ENCODE measurements around the gene MRPS27.

Gene MRPS27

GRCh38 chr5:72293495-72294055 lies 26.5 kb downstream of the MRPS27 start:
- ATAC-seq (ENCODE audit: low read depth) (no peak), DNase-seq (ENCODE audit: low spot score) (no peak)
- Histone ChIP-seq H3K4me1 (ENCODE audit: insufficient read depth, poor library complexity, severe bottlenecking) (no peaks in the 10 kb centered on the region), H3K36me3 (ENCODE audit: low read depth) (peaks cover 89% of the 10 kb centered on the region), H3K27ac (ENCODE audit: poor library complexity, severe bottlenecking) (no peak overlapping the region), H3K27me3 (ENCODE audit: insufficient read depth, poor library complexity, severe bottlenecking) (no peaks in the 10 kb centered on the region), H3K9me3 (ENCODE audit: severe bottlenecking) (no peaks in the 10 kb centered on the region), H3K4me3 (ENCODE audit: severe bottlenecking) (no peak overlapping the region)
- TF ChIP-seq, protein P1, sequence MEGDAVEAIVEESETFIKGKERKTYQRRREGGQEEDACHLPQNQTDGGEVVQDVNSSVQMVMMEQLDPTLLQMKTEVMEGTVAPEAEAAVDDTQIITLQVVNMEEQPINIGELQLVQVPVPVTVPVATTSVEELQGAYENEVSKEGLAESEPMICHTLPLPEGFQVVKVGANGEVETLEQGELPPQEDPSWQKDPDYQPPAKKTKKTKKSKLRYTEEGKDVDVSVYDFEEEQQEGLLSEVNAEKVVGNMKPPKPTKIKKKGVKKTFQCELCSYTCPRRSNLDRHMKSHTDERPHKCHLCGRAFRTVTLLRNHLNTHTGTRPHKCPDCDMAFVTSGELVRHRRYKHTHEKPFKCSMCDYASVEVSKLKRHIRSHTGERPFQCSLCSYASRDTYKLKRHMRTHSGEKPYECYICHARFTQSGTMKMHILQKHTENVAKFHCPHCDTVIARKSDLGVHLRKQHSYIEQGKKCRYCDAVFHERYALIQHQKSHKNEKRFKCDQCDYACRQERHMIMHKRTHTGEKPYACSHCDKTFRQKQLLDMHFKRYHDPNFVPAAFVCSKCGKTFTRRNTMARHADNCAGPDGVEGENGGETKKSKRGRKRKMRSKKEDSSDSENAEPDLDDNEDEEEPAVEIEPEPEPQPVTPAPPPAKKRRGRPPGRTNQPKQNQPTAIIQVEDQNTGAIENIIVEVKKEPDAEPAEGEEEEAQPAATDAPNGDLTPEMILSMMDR (IDR thresholded peaks at IDR 0.05; ENCODE audit: poor library complexity, severe bottlenecking) = no peak

- Histone ChIP-seq H3K4me1 (ENCODE audit: insufficient read depth, poor library complexity, severe bottlenecking) (no peaks in the 10 kb centered on the region), H3K9me3 (ENCODE audit: severe bottlenecking) (no peaks in the 10 kb centered on the region), H3K4me3 (ENCODE audit: severe bottlenecking) (no peak overlapping the region), H3K27me3 (ENCODE audit: insufficient read depth, poor library complexity, severe bottlenecking) (no peaks in the 10 kb centered on the region), H3K36me3 (ENCODE audit: low read depth) (peaks cover 93% of the 10 kb centered on the region), H3K27ac (ENCODE audit: poor library complexity, severe bottlenecking) (no peak overlapping the region)
- DNase-seq (ENCODE audit: low spot score) = no peak
- ATAC-seq (ENCODE audit: low read depth) = no peak
- TF ChIP-seq, protein P1 (IDR thresholded peaks at IDR 0.05; ENCODE audit: poor library complexity, severe bottlenecking) = no peak
Observed at GRCh38 chr5:72292411-72292810, 27.6 kb downstream of the MRPS27 start.

DNA sequence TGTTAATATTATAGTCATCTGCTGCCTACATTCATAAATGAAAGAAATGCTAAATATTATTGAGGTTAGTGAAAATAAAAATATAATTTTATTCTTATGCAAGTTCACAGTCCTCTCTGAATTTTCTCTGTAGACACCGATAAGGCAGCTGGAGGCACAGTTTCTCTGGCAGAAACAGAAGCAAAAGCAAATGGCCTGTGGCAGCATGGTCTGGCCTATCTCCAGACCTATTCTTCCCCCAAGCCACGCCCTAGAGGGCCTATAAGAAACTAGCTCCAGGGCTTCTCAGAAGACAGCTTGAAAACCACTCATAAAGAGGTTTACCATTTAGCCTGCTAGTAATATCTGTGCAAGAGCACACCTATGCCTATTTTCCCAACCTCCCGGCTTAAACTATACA lies 28.4 kb downstream of the MRPS27 start:
- TF ChIP-seq, protein P1 (IDR thresholded peaks at IDR 0.05; ENCODE audit: poor library complexity, severe bottlenecking) = no peak
- H3K36me3 ChIP-seq (ENCODE audit: low read depth) = peaks cover 86% of the 10 kb centered on the region
- no peaks in the 10 kb centered on the region for H3K4me1 ChIP-seq (ENCODE audit: insufficient read depth, poor library complexity, severe bottlenecking)

DNA sequence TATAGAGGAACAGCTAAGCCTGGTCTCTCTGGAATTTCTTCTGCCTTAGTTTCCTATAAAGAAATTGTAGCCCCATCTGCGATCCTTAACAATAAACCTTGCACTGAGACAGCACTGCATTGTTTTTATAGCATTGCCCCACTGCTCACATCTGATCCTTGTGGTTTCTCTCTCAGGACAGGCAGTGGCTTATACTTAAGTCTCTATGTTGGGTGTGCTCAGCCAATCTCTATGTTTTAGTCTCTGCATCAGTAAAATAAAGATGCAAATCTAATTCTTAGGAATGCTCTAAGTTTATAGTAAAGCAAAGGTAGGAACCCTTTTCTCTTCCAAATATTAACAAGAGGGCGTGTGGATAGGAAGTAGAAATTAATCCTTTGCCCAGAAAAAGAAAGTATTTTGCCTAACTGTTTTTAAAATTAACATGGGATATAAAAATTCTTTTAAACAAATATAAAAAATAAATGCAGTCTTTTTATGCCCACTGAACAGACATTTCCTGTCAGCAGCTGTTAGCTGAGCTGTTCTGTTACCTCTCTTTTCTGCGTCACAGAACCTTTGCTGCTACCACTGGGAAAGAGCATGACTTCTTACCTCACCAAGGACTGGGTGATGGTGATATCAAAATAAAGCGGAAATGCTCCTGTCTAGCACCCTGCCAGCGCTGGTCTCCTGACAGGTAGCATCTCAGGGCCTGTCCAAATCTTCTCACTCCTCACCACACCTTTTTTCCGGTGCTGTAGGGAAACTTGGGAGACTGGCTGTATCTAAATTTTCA lies 29.5 kb downstream of the MRPS27 start:
- DNase-seq (ENCODE audit: low spot score) = no peak
- H3K9me3 ChIP-seq (ENCODE audit: severe bottlenecking) = no peaks in the 10 kb centered on the region
- ATAC-seq (ENCODE audit: low read depth) = no peak
- no peak overlapping the region for H3K4me3 ChIP-seq (ENCODE audit: severe bottlenecking)
- H3K36me3 ChIP-seq (ENCODE audit: low read depth) = peaks cover 86% of the 10 kb centered on the region
- TF ChIP-seq, protein P1 (IDR thresholded peaks at IDR 0.05; ENCODE audit: poor library complexity, severe bottlenecking) = no peak
- H3K4me1 ChIP-seq (ENCODE audit: insufficient read depth, poor library complexity, severe bottlenecking) = no peaks in the 10 kb centered on the region
- no peaks in the 10 kb centered on the region for H3K27me3 ChIP-seq (ENCODE audit: insufficient read depth, poor library complexity, severe bottlenecking)
- H3K27ac ChIP-seq (ENCODE audit: poor library complexity, severe bottlenecking) = no peak overlapping the region

More for the DNA sequence above, 28.4 kb downstream of the MRPS27 start:
- Histone ChIP-seq H3K9me3 (ENCODE audit: severe bottlenecking) (no peaks in the 10 kb centered on the region), H3K4me3 (ENCODE audit: severe bottlenecking) (no peak overlapping the region), H3K27ac (ENCODE audit: poor library complexity, severe bottlenecking) (no peak overlapping the region), H3K27me3 (ENCODE audit: insufficient read depth, poor library complexity, severe bottlenecking) (no peaks in the 10 kb centered on the region)
- ATAC-seq (ENCODE audit: low read depth) (no peak), DNase-seq (ENCODE audit: low spot score) (no peak)

GRCh38 chr5:72288924-72289323 lies 31.1 kb downstream of the MRPS27 start:
- Histone ChIP-seq H3K4me1 (ENCODE audit: insufficient read depth, poor library complexity, severe bottlenecking) (no peaks in the 10 kb centered on the region), H3K36me3 (ENCODE audit: low read depth) (peaks cover 70% of the 10 kb centered on the region), H3K27me3 (ENCODE audit: insufficient read depth, poor library complexity, severe bottlenecking) (no peaks in the 10 kb centered on the region), H3K4me3 (ENCODE audit: severe bottlenecking) (no peak overlapping the region), H3K27ac (ENCODE audit: poor library complexity, severe bottlenecking) (no peak overlapping the region), H3K9me3 (ENCODE audit: severe bottlenecking) (no peaks in the 10 kb centered on the region)
- TF ChIP-seq, protein P1 (IDR thresholded peaks at IDR 0.05; ENCODE audit: poor library complexity, severe bottlenecking) = no peak
- no peak for ATAC-seq (ENCODE audit: low read depth)
- DNase-seq (ENCODE audit: low spot score) = no peak
